PFSK-1 (cell line): ENCODE measurements around the gene KRT39.

Experiments
- FOXP2 ChIP-seq: optimal IDR thresholded peaks from 2 replicates; pipeline ENCODE3; 2011; ENCODE audit warnings: borderline replicate concordance, control low read depth, inconsistent platforms; ENCODE audit not compliant: insufficient read depth; ENCODE audit errors: extremely low read length, extremely low read depth
- POLR2AphosphoS5 ChIP-seq: IDR thresholded peaks from 2 replicates; pipeline ENCODE4 v1.6.1; 2012; ENCODE audit warnings: low read depth, mild to moderate bottlenecking, control low read depth, low read length, moderate library complexity
- REST ChIP-seq, 2 experiments: IDR thresholded peaks; 2 replicates each; pipeline versions ENCODE4 v1.6.1 to v1.8.0; 2011 to 2012; ENCODE audit warnings: low read depth in 2 of 2, low read length in 2 of 2, control low read depth in 1 of 2, inconsistent platforms in 1 of 2, mild to moderate bottlenecking in 1 of 2, moderate library complexity in 1 of 2; ENCODE audit not compliant: insufficient read depth in 1 of 2
- SIN3A ChIP-seq: IDR thresholded peaks from 2 replicates; pipeline ENCODE4 v1.6.1; 2012; ENCODE audit warnings: mild to moderate bottlenecking, low read length, moderate library complexity, borderline replicate concordance; ENCODE audit not compliant: insufficient read depth
- TAF1 ChIP-seq: IDR thresholded peaks from 2 replicates; pipeline ENCODE4 v1.6.1; 2012; ENCODE audit warnings: low read length, control low read depth, borderline replicate concordance; ENCODE audit not compliant: insufficient read depth

The KRT39 gene

GRCh38 chr17:40974366-40974765 lies 7.6 kb upstream of the KRT39 start:
- TF ChIP-seq REST (IDR thresholded peaks at IDR 0.05; ENCODE audit: insufficient read depth in 1 of 2, low read depth in 2 of 2, low read length in 2 of 2) (no peak), POLR2AphosphoS5 (no peak), SIN3A (no peak), TAF1 (no peak), FOXP2 (no peak)

GRCh38 chr17:40967582-40967981 lies 834 bp upstream of the KRT39 start:
- no peak for TF ChIP-seq REST (IDR thresholded peaks at IDR 0.05; ENCODE audit: insufficient read depth in 1 of 2, low read depth in 2 of 2, low read length in 2 of 2)
- no peak for TF ChIP-seq FOXP2
- TF ChIP-seq POLR2AphosphoS5, result no peak
- TF ChIP-seq SIN3A, result no peak
- no peak for TF ChIP-seq TAF1

GRCh38 chr17:40963838-40964237 lies 2.9 kb downstream of the KRT39 start:
- no peak for TF ChIP-seq REST (IDR thresholded peaks at IDR 0.05; ENCODE audit: insufficient read depth in 1 of 2, low read depth in 2 of 2, low read length in 2 of 2)
- no peak for TF ChIP-seq SIN3A
- TF ChIP-seq FOXP2, result no peak
- TF ChIP-seq POLR2AphosphoS5, result no peak
- TF ChIP-seq TAF1, result no peak

- TF ChIP-seq FOXP2, result no peak
- TF ChIP-seq REST (IDR thresholded peaks at IDR 0.05; ENCODE audit: insufficient read depth in 1 of 2, low read depth in 2 of 2, low read length in 2 of 2), result no peak
- no peak for TF ChIP-seq SIN3A
- TF ChIP-seq TAF1, result no peak
Observed at GRCh38 chr17:40962059-40962561, 4.6 kb downstream of the KRT39 start.

GRCh38 chr17:40961591-40961990 lies 5.2 kb downstream of the KRT39 start:
- TF ChIP-seq FOXP2 (no peak), REST (IDR thresholded peaks at IDR 0.05; ENCODE audit: insufficient read depth in 1 of 2, low read depth in 2 of 2, low read length in 2 of 2) (no peak), SIN3A (no peak), TAF1 (no peak), POLR2AphosphoS5 (no peak)
